A172 (cell line): ENCODE data around the gene TRAFD1. TPM values are rescaled to one million over a fixed set of nuclear protein-coding genes. Genes with fewer than 3 reads are reported as not detected.
"Not testable (repeated sequence)": the region's sequence is repeated elsewhere in the genome, so short reads cannot be mapped to it uniquely, and the experiment has no call there.

Experiments used
- DNase-seq: peaks from one replicate; pipeline ENCODE4 v3.0.0-alpha.2; 2015; ENCODE audit warnings: low spot score
- total RNA-seq: library from RNA; depleted of rRNA; stranded (reverse); fragments of >200 nt; shearing (Covaris generic); gene quantifications from 2 replicates; pipeline ENCODE4 v1.2.3, GENCODE V29; 2014; rRNA removed

Gene TRAFD1
- total RNA-seq: 30.9 and 31.9 TPM in 2 replicates

- DNase-seq: peak; percentile 92
Observed at GRCh38 chr12:112125250-112125999, at the start of gene TRAFD1. TRAFD1 (plus strand) TSS chr12:112125560; CDS start chr12:112130523, 4,963 bp downstream.

- no peak for DNase-seq
Observed at GRCh38 chr12:112087055-112087850, 38.1 kb upstream of the TRAFD1 start.

- DNase-seq: no peak
Observed at GRCh38 chr12:112087851-112088250, 37.5 kb upstream of the TRAFD1 start.

GRCh38 chr12:112091563-112091962, 33.8 kb upstream of the TRAFD1 start:
- no peak for DNase-seq

GRCh38 chr12:112096070-112096469, 29.3 kb upstream of the TRAFD1 start:
- no peak for DNase-seq

- peak; percentile 59 for DNase-seq
Observed at GRCh38 chr12:112096667-112097066, 28.7 kb upstream of the TRAFD1 start.

- no peak for DNase-seq
Observed at GRCh38 chr12:112097641-112098040, 27.7 kb upstream of the TRAFD1 start.

- DNase-seq: not testable (repeated sequence)
Observed at GRCh38 chr12:112100500-112100899, 24.9 kb upstream of the TRAFD1 start.

GRCh38 chr12:112102127-112102526, 23.2 kb upstream of the TRAFD1 start:
- DNase-seq: no peak

GRCh38 chr12:112102746-112103145, 22.6 kb upstream of the TRAFD1 start:
- not testable (repeated sequence) for DNase-seq

- no peak for DNase-seq
Observed at GRCh38 chr12:112103758-112104503, 21.4 kb upstream of the TRAFD1 start.

GRCh38 chr12:112105891-112106290, 19.5 kb upstream of the TRAFD1 start:
- DNase-seq: no peak

GRCh38 chr12:112107306-112108201, 17.8 kb upstream of the TRAFD1 start:
- no peak for DNase-seq

- DNase-seq: peak; percentile 59
Observed at GRCh38 chr12:112108202-112109079, 16.9 kb upstream of the TRAFD1 start, which contains the start of gene NAA25. NAA25 (minus strand) TSS chr12:112108783; CDS start chr12:112108773, 10 bp downstream.

- DNase-seq: not testable (repeated sequence)
Observed at GRCh38 chr12:112110787-112111662, 14.3 kb upstream of the TRAFD1 start.

GRCh38 chr12:112111931-112112330, 13.4 kb upstream of the TRAFD1 start:
- no peak for DNase-seq

- DNase-seq: no peak
Observed at GRCh38 chr12:112112409-112113133, 12.8 kb upstream of the TRAFD1 start.
